NCI-H146 (cell line): ENCODE data around the gene SALL4.
A peak's percentile ranks its signal among the peaks of the same experiment; 100 is the strongest.
"Not testable (repeated sequence)": the region's sequence is repeated elsewhere in the genome, so short reads cannot be mapped to it uniquely, and the experiment has no call there.

Experiments used
- DNase-seq: peaks from one replicate; lab custom pipeline; 2025; lab: John Stamatoyannopoulos, UW

SALL4 gene

GRCh38 chr20:51802170-51802751, at the start of gene SALL4:
TSS of gene SALL4 (minus strand) at chr20:51802521. CDS start at chr20:51802408, 113 bp downstream.
- peak; percentile 84 for DNase-seq

GRCh38 chr20:51848346-51848745, 46.0 kb upstream of the SALL4 start:
- DNase-seq, result no peak

- DNase-seq, result no peak
Measured at GRCh38 chr20:51840865-51841264, 38.5 kb upstream of the SALL4 start.

- no peak for DNase-seq
Measured at GRCh38 chr20:51837876-51838420, 35.6 kb upstream of the SALL4 start.

DNA sequence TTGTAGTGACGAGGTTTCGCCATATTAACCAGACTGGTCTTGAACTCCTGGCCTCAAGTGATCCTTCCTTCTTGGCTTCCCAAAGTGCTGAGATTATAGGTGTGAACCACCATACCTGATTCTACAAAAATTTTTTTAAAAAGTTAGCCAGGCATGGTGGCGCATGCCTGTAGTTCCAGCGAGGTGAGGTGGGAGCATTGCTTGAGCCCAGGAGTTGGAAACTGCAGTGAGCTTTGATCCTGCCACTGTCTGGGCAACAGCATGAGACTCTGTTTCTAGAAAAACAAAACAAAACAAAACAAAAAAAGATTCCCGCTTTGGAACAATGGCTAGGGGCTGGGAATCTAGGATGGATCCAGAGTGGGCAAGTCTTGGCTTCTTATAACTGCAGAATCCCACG, 35.1 kb upstream of the SALL4 start:
- DNase-seq, result no peak

- no peak for DNase-seq
Measured at GRCh38 chr20:51833326-51833725, 31.0 kb upstream of the SALL4 start.

- no peak for DNase-seq
Measured at GRCh38 chr20:51832276-51832675, 30.0 kb upstream of the SALL4 start.

DNA sequence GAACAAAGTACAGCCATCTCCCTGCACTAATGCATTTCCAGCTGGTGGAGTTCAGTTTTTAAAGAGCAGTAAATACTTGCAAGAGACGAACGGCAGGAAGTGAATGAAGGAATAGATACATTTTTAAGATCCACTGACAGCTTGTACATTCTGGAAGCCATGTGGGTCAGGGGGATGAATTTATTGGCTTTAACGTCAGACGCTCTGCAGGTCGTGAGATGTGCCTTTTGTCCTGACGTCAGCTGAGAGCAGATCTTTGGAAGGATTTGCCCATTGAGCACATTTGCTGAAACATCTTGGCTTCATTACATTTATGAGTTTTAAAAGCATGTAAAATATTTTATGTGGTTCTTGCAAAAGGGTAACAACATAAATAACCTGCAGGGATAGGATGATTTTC, 29.5 kb upstream of the SALL4 start:
- no peak for DNase-seq

- DNase-seq, result no peak
Measured at GRCh38 chr20:51830538-51830937, 28.2 kb upstream of the SALL4 start.

DNA sequence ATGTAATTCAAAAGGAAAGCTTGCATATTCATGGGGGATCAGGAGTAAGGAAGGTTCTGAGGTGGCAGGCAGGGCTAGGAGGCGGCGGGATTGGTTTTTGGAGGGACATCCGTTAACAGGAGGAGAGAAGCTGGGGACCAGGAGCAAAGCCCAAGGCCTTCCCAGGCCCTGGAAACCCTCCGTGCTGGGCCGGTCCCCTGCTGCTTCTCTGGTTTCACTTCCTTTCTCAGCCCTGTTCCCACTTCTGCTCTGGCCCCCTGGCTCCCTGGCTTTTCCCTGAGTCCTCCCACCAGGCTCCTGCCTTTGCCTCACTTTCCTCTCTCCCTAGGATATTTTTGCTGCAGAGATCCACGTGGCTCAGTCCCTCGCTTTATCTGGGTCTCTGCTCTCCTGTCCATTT, 26.4 kb upstream of the SALL4 start:
- no peak for DNase-seq

- DNase-seq, result no peak
Measured at GRCh38 chr20:51826372-51826771, 24.1 kb upstream of the SALL4 start.

GRCh38 chr20:51818479-51819008, 16.2 kb upstream of the SALL4 start:
- DNase-seq, result no peak

DNA sequence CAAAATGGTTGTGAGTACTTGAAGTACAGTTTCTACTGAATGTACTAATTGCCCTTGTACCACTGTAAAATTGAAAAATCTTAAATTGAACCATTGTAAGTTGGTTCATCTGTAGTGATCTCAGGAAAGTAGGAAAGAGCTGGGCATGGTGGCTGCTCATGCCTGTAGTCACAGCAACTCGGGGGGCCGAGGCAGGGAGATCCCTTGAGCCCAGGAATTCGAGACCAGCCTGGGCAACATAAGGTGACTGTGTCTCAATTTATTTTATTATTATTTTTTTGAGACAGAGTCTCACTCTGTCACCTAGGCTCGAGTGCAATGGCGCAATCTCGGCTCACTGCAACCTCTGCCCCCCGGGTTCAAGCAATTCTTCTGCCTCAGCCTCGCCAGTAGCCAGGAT, 14.5 kb upstream of the SALL4 start:
- DNase-seq, result not testable (repeated sequence)

DNA sequence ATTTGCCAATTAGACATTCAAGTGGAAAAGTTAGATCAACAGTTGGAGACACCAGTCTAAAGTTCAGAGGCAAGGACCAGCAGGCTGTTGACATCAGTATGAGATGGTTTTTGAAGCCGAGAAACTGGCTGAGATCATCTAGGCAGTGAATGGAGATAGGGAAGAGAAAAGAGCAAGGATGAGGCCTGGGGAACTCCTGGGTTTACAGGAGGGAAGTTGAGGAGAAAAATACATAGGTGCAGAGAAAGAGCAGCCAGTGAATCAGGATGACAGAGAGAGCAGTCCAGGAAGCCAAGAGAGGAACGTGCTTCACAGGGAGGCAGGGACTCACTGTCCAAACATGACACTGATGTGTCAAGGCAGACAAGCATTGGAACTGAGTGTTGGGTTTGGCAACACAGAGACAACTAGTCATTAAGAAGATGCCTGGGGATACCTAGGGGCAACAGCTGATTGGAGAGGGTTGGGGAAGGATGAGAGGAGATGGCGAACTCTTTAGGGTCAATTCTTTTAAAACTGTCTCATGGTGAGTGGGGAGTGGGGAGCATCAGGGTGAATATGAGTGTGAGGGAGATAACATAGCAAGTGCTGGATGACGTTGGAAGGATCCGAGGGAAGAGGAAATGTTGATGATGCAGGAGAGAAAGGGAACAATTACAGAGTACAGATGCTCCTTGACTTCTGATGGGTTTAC, 13.2 kb upstream of the SALL4 start:
- DNase-seq, result no peak

GRCh38 chr20:51812861-51813260, 10.5 kb upstream of the SALL4 start:
- DNase-seq, result no peak

- DNase-seq, result peak; percentile 44
Measured at GRCh38 chr20:51811514-51812128, 9.3 kb upstream of the SALL4 start.

GRCh38 chr20:51811042-51811355, 8.7 kb upstream of the SALL4 start:
- DNase-seq, result no peak

GRCh38 chr20:51810155-51811041, 8.1 kb upstream of the SALL4 start:
- no peak for DNase-seq

GRCh38 chr20:51807720-51808250, 5.5 kb upstream of the SALL4 start:
- DNase-seq, result no peak

DNA sequence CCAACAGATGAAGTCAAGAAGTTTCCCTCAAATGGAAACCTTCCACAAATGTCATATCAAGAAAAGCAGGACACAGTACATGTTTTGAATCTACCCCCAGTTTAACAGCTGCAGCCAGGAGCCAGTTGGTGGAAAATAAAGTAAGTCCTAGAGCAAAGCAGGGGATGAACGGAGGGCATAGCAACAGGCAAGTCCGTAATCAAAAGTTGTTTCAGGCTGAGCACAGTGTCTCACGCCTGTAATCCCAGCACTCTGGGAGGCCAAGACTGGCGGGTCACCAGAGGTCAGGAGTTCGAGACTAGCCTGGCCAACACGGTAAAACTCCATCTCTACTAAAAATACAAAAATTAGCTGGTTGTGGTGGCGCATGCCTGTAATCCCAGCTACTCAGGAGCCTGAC, 2.4 kb upstream of the SALL4 start:
- no peak for DNase-seq

DNA sequence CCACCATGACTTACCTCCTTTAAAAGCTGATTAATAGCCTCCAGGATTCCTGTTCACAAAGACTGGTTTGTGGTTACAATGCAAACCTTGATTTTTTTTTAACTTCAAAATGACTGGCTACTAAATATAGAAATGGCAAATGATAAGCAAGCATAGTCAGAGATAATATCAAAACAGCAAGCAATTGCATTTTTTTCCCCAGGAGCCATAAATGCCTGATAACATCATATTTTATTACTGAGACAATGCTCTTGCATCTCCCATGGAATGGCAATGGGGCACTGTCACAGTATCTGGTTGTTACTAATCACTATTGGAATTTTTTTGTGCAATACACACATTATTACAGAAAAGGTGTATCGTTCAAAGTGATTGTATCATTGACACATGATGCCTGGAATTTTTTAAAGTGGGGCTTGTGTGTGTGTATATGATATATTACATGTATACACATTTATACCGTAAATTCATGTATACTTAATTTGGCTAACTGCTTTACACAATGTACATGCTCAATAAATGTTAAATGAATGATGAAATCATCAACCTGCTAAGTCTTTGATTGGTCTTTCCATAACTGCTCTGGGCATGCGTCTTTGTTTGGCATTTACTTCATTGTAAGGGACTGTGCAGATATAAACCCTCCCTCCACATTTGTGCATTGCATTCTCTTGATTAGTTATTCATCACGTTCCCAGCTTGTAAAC, 980 bp upstream of the SALL4 start:
- DNase-seq, result no peak
